GM12878 (cell line): ENCODE measurements around the gene MB21D2. TPM values are rescaled to one million over a fixed set of nuclear protein-coding genes. Genes with fewer than 3 reads are reported as not detected.

ENCODE experiments used
- EGR1 ChIP-seq, 2 experiments: IDR thresholded peaks; 1 replicate in 1 of 2; 2 replicates in 1 of 2; pipeline ENCODE4 v1.6.1; 2011 to 2012; ENCODE audit warnings: low read depth in 2 of 2, low read length in 2 of 2, borderline replicate concordance in 1 of 2, mild to moderate bottlenecking in 1 of 2, moderate library complexity in 1 of 2
- ELK1 ChIP-seq: IDR thresholded peaks from 2 replicates; pipeline ENCODE4 v1.6.1; 2012; ENCODE audit warnings: low read depth, low read length, improper control_type of control experiment
- IRF3 ChIP-seq: fragments of 450-650 bp; IDR thresholded peaks from 2 replicates; pipeline ENCODE4 v1.6.1; 2014; ENCODE audit warnings: mild to moderate bottlenecking
- KLF5 ChIP-seq: fragments of 450-650 bp; IDR thresholded peaks from 2 replicates; pipeline ENCODE4 v1.6.1; 2014; ENCODE audit warnings: mild to moderate bottlenecking; ENCODE audit not compliant: partially characterized antibody
- MLLT1 ChIP-seq: fragments of 450-650 bp; IDR thresholded peaks from 2 replicates; pipeline ENCODE4 v1.6.1; 2016; ENCODE audit warnings: mild to moderate bottlenecking
- MTA2 ChIP-seq: fragments of 450-650 bp; IDR thresholded peaks from 2 replicates; pipeline ENCODE4 v1.6.1; 2016; ENCODE audit warnings: low read depth, mild to moderate bottlenecking, moderate library complexity
- MYC ChIP-seq: IDR thresholded peaks from 2 replicates; pipeline ENCODE4 v1.6.1; 2011; ENCODE audit warnings: mild to moderate bottlenecking, low read length, moderate library complexity, inconsistent platforms; ENCODE audit not compliant: insufficient read depth, insufficient replicate concordance, insufficient read length, severe bottlenecking
- NFYB ChIP-seq: IDR thresholded peaks from 2 replicates; pipeline ENCODE4 v1.6.1; 2011; ENCODE audit warnings: low read depth, mild to moderate bottlenecking, low read length, improper control_type of control experiment, moderate library complexity; ENCODE audit not compliant: insufficient read depth
- NR2C2 ChIP-seq: IDR thresholded peaks from 2 replicates; pipeline ENCODE4 v1.6.1; 2011; ENCODE audit warnings: borderline replicate concordance, low read depth; ENCODE audit not compliant: control insufficient read depth, insufficient read length
- PAX8 ChIP-seq: fragments of 450-650 bp; IDR thresholded peaks from 2 replicates; pipeline ENCODE4 v1.6.1; 2017; ENCODE audit warnings: mild to moderate bottlenecking, moderate library complexity
- RCOR1 ChIP-seq: conservative IDR thresholded peaks from 2 replicates; pipeline ENCODE4 v1.6.1; 2012; ENCODE audit warnings: low read depth, low read length, improper control_type of control experiment
- REST ChIP-seq: IDR thresholded peaks from 2 replicates; pipeline ENCODE4 v1.6.1; 2012; ENCODE audit warnings: mild to moderate bottlenecking, low read depth, low read length
- TARDBP ChIP-seq: IDR thresholded peaks from 2 replicates; pipeline ENCODE4 v1.6.1; 2016; ENCODE audit warnings: borderline replicate concordance
- TCF3 ChIP-seq: IDR thresholded peaks from 2 replicates; pipeline ENCODE4 v1.6.1; 2012; ENCODE audit warnings: low read depth, mild to moderate bottlenecking, low read length, borderline replicate concordance; ENCODE audit not compliant: insufficient read depth
- USF2 ChIP-seq: IDR thresholded peaks from 2 replicates; pipeline ENCODE4 v1.6.1; 2011; ENCODE audit warnings: low read depth, low read length, improper control_type of control experiment, borderline replicate concordance
- polyA plus RNA-seq, 11 experiments: library from polyadenylated mRNA; depleted of rRNA in 4 of 11; unstranded in 6 of 11; stranded (reverse) in 5 of 11; fragments of >200 nt; fragmentation: Nextera tagmentation in 4 of 11; fragmentation: Illumina TruSeq in 1 of 11; extraction: Ambion mirVana in 4 of 11; extraction: Trizol in 1 of 11; gene quantifications; 1 replicate in 1 of 11; 2 replicates in 10 of 11; pipeline versions ENCODE4 v1.2.1 to v1.2.3, GENCODE V29; 2011 to 2016; ENCODE audit warnings: inconsistent platforms in 2 of 11, missing spikeins in 2 of 11, low read depth in 1 of 11
- total RNA-seq, 4 experiments: library from RNA; depleted of rRNA in 3 of 4; stranded (reverse); fragments of >200 nt in 3 of 4; fragmentation: Illumina TruSeq in 1 of 4; extraction: Trizol in 1 of 4; gene quantifications; 2 replicates each; pipeline versions ENCODE4 v1.2.1 to v1.2.3, GENCODE V29; 2013 to 2021

MB21D2 gene
- total and polyA plus RNA-seq, 10 of the 15 experiments (the other 5 are each of a cell fraction or from before 2014, with no cell fraction given) = 7.9 to 21.2 (median 15.3) TPM

- TF ChIP-seq EGR1 (IDR thresholded peaks at IDR 0.05; ENCODE audit: borderline replicate concordance in 1 of 2, low read depth in 2 of 2, low read length in 2 of 2) (peak in 1 of 2 experiments; percentile 91; a peak in 2 of 3 replicates), PAX8 (no peak), ELK1 (0 out of 2 replicates have a peak, but pooled peaks have one; percentile 18), USF2 (no peak), REST (no peak), KLF5 (no peak), IRF3 (no peak), NFYB (no peak), TARDBP (no peak), MLLT1 (peak; percentile 68; the same call in 1 of the 2 replicates), TCF3 (peak; percentile 31; the same call in 1 of the 2 replicates), NR2C2 (no peak), MYC (no peak), MTA2 (no peak), RCOR1 (no peak)
These were observed at the start of gene MB21D2 (continued) for GRCh38 chr3:192917404-192918274.
